K562 (cell line): ENCODE results near the gene FAM184B. TPM values are rescaled to one million over a fixed set of nuclear protein-coding genes. Genes with fewer than 3 reads are reported as not detected.

Source experiments
- ATAC-seq: fragments of 200-7000 bp; cut with Tn5 transposase; 3 replicates; pipeline ENCODE4 v1.9.1; 2020; ENCODE audit warnings: moderate library complexity
- BruUV-seq: library from RNA; stranded (reverse); fragments of 400-500 nt; replicated peaks from 2 replicates; lab custom pipeline; 2021; lab: Mats Ljungman, UMichigan
- CTCF ChIA-PET: fragments of 300-600 bp; formaldehyde crosslinking; extraction: SDS; loops from one replicate; lab custom pipeline; 2021; ENCODE audit warnings: low intra/inter-chr PET ratio; lab: Yijun Ruan, JAX
- POLR2A ChIA-PET: fragments of 300-600, 350-650 bp; sonication (Branson Sonifier 250); formaldehyde crosslinking; extraction: SDS; loops from one replicate; lab custom pipeline; 2021; ENCODE audit warnings: antibody characterized with exemption, inconsistent platforms; lab: Yijun Ruan, JAX
- DNase-seq, 4 experiments: peaks; one replicate each; pipeline versions ENCODE4 v3.0.0 to v3.0.0-alpha.2; 2011 to 2018; ENCODE audit warnings: low spot score in 3 of 4, mixed read lengths in 3 of 4; ENCODE audit errors: extremely low read depth in 1 of 4
- FAIRE-seq: peaks from 2 replicates; lab custom pipeline; 2011; peaks lifted over from hg19 to GRCh38; lab: Jason Lieb, UNC
- H2AFZ ChIP-seq: 2 replicates; pipeline ENCODE4 v1.6.0; 2011; ENCODE audit warnings: low read depth, low read length, control low read depth, inconsistent platforms
- H3K27ac ChIP-seq: fragments of 200-600 bp; 3 replicates; pipeline ENCODE4 v1.8.0; 2011; ENCODE audit warnings: low read depth, mild to moderate bottlenecking, control low read depth, inconsistent platforms, low read length, moderate library complexity, mixed read lengths; ENCODE audit errors: extremely low read depth
- H3K27me3 ChIP-seq, 2 experiments: fragments of 300-600 bp in 1 of 2; 2 replicates in 1 of 2; 3 replicates in 1 of 2; pipeline versions ENCODE4 v1.6.0 to v1.8.0; 2011; ENCODE audit warnings: inconsistent platforms in 2 of 2, low read length in 2 of 2, mild to moderate bottlenecking in 1 of 2, mixed read lengths in 1 of 2, moderate library complexity in 1 of 2; ENCODE audit not compliant: control insufficient read depth in 2 of 2, insufficient read depth in 2 of 2
- H3K36me3 ChIP-seq: fragments of 300-600 bp; 3 replicates; pipeline ENCODE4 v1.8.0; 2011; ENCODE audit warnings: mild to moderate bottlenecking, low read length, inconsistent platforms; ENCODE audit not compliant: control insufficient read depth, insufficient read depth
- H3K4me1 ChIP-seq, 2 experiments: fragments of 200-600 bp in 1 of 2; replicated peaks in 1 of 2; 2 replicates in 1 of 2; 3 replicates in 1 of 2; pipeline versions ENCODE4 v1.5.1 to v1.8.0; 2011; ENCODE audit warnings: inconsistent platforms in 2 of 2, low read length in 2 of 2, mild to moderate bottlenecking in 1 of 2, mixed read lengths in 1 of 2, moderate library complexity in 1 of 2; ENCODE audit not compliant: control insufficient read depth in 2 of 2, insufficient read depth in 2 of 2
- H3K4me2 ChIP-seq: 2 replicates; pipeline ENCODE4 v1.6.1; 2011; ENCODE audit warnings: low read length, control low read depth, inconsistent platforms, mixed read lengths; ENCODE audit not compliant: insufficient read depth
- H3K4me3 ChIP-seq: fragments of 200-600 bp; sonication (generic), shearing (Covaris generic); 2 replicates; pipeline ENCODE4 v1.5.1; 2016; ENCODE audit warnings: control low read depth, inconsistent platforms
- H3K79me2 ChIP-seq: fragments of 200-600 bp; 3 replicates; pipeline ENCODE4 v1.8.0; 2011; ENCODE audit warnings: low read length, inconsistent platforms; ENCODE audit not compliant: control insufficient read depth, insufficient read depth
- H3K9ac ChIP-seq, 2 experiments: 2 replicates each; pipeline versions ENCODE4 v1.6.0 to v1.6.1; 2011; ENCODE audit warnings: low read depth in 2 of 2, low read length in 2 of 2, control low read depth in 1 of 2, inconsistent platforms in 1 of 2, mild to moderate bottlenecking in 1 of 2, mixed read lengths in 1 of 2; ENCODE audit not compliant: insufficient read depth in 1 of 2
- H3K9me1 ChIP-seq: one replicate; pipeline ENCODE4 v1.6.0; 2011; ENCODE audit warnings: inconsistent platforms, mild to moderate bottlenecking, low read length, moderate library complexity; ENCODE audit not compliant: control insufficient read depth, insufficient read depth
- H3K9me3 ChIP-seq: replicated peaks from 2 replicates; pipeline ENCODE4 v1.5.1; 2011; ENCODE audit warnings: low read depth, low read length, inconsistent platforms; ENCODE audit not compliant: control insufficient read depth, insufficient read depth
- H4K20me1 ChIP-seq: replicated peaks from 2 replicates; pipeline ENCODE4 v1.6.1; 2011; ENCODE audit warnings: low read length, inconsistent platforms, mixed read lengths; ENCODE audit not compliant: control insufficient read depth, insufficient read depth
- BRD9 ChIP-seq: fragments of 450-650 bp; IDR thresholded peaks from 2 replicates; pipeline ENCODE4 v1.6.1; 2018; ENCODE audit warnings: low read depth; ENCODE audit not compliant: partially characterized antibody
- DACH1 ChIP-seq: fragments of 450-650 bp; IDR thresholded peaks from 2 replicates; pipeline ENCODE4 v1.6.1; 2018; ENCODE audit not compliant: partially characterized antibody
- E2F1 ChIP-seq: sonication (generic); formaldehyde crosslinking; IDR thresholded peaks from 2 replicates; pipeline ENCODE4 v1.8.1; 2023; ENCODE audit warnings: mild to moderate bottlenecking, missing genetic modification reagents, moderate library complexity
- GTF2B ChIP-seq: IDR thresholded peaks from 2 replicates; pipeline ENCODE4 v1.6.1; 2011; ENCODE audit not compliant: insufficient read length; ENCODE audit errors: extremely low read depth
- HIVEP1 ChIP-seq: fragments of 250-450 bp; sonication (Bioruptor Pico); IDR thresholded peaks from 2 replicates; pipeline ENCODE4 v1.4.0; 2020; ENCODE audit warnings: mild to moderate bottlenecking
- HMGN3 ChIP-seq: IDR thresholded peaks from 2 replicates; pipeline ENCODE4 v1.6.1; 2011; ENCODE audit warnings: borderline replicate concordance, low read depth, mild to moderate bottlenecking, mixed read lengths, low read length; ENCODE audit not compliant: insufficient read length; ENCODE audit errors: extremely low read depth
- KHSRP ChIP-seq: fragments of 450-650 bp; IDR thresholded peaks from 2 replicates; pipeline ENCODE4 v1.6.1; 2017
- KLF10 ChIP-seq: fragments of 250-450 bp; sonication (Bioruptor Pico); IDR thresholded peaks from 2 replicates; pipeline ENCODE4 v1.6.1; 2021; ENCODE audit warnings: matching md5 sums
- MCM2 ChIP-seq: fragments of 450-650 bp; IDR thresholded peaks from 2 replicates; pipeline ENCODE4 v1.6.1; 2017; ENCODE audit warnings: low read depth, mild to moderate bottlenecking
- NCOA1 ChIP-seq: fragments of 450-650 bp; IDR thresholded peaks from 2 replicates; pipeline ENCODE4 v1.6.1; 2016; ENCODE audit warnings: low read depth
- NFXL1 ChIP-seq: fragments of 450-650 bp; formaldehyde crosslinking; IDR thresholded peaks from 2 replicates; pipeline ENCODE4 v1.4.0; 2021; ENCODE audit warnings: mild to moderate bottlenecking
- NR2F6 ChIP-seq: fragments of 450-650 bp; formaldehyde crosslinking; IDR thresholded peaks from 2 replicates; pipeline ENCODE4 v1.4.0; 2020; ENCODE audit warnings: mild to moderate bottlenecking
- RAD21 ChIP-seq, 2 experiments: fragments of 250-450 bp in 1 of 2; fragments of 450-650 bp in 1 of 2; sonication (Bioruptor Pico) in 1 of 2; formaldehyde crosslinking in 1 of 2; IDR thresholded peaks in 1 of 2; conservative IDR thresholded peaks in 1 of 2; 2 replicates each; pipeline versions ENCODE4 v1.4.0 to v1.8.0; 2020 to 2022; ENCODE audit warnings: mild to moderate bottlenecking in 2 of 2, moderate library complexity in 1 of 2
- ZNF398 ChIP-seq: fragments of 250-450 bp; sonication (Bioruptor Pico); IDR thresholded peaks from 2 replicates; pipeline ENCODE4 v1.8.0; 2021; ENCODE audit warnings: moderate library complexity, mild to moderate bottlenecking, inconsistent platforms
- WGBS: fragments of 100-300 bp; shearing (Covaris generic); methylation state at CpG from one replicate; pipeline ENCODE4 v1.1.6; 2016; ENCODE audit warnings: low coverage, mixed read lengths; ENCODE audit not compliant: insufficient coverage; ENCODE audit errors: missing lambda C conversion rate; 5-methylcytosine and 5-hydroxymethylcytosine counted together
- in situ Hi-C: fragments of 300-500 bp; cut with MboI; formaldehyde crosslinking; loops from 4 replicates; pipeline ENCODE4 v1.15.0; 2018; ENCODE audit warnings: inconsistent platforms, mixed read lengths
- intact Hi-C: fragments of 100-400 bp; cut with micrococcal nuclease; formaldehyde crosslinking; loops from 2 replicates; pipeline ENCODE4 v1.14.2; 2022
- polyA plus RNA-seq, 8 experiments: library from polyadenylated mRNA; depleted of rRNA in 4 of 8; stranded (reverse) in 5 of 8; unstranded in 3 of 8; fragments of >200 nt; fragmentation: Nextera tagmentation in 2 of 8; fragmentation: Illumina TruSeq in 1 of 8; extraction: Ambion mirVana in 2 of 8; extraction: Trizol in 1 of 8; gene quantifications; 2 replicates each; pipeline versions ENCODE4 v1.2.1 to v1.2.3, GENCODE V29; 2011 to 2014; ENCODE audit warnings: inconsistent platforms in 1 of 8, missing spikeins in 1 of 8
- total RNA-seq, 7 experiments: library from RNA; depleted of rRNA in 6 of 7; stranded (reverse); fragments of >200 nt in 6 of 7; fragmentation: Illumina TruSeq in 2 of 7; extraction: Trizol in 2 of 7; gene quantifications; 2 replicates each; pipeline versions ENCODE4 v1.2.1 to v1.2.3, GENCODE V29; 2011 to 2021; ENCODE audit warnings: low replicate concordance in 1 of 7

Gene FAM184B
- total and polyA plus RNA-seq, 9 of the 15 experiments (the other 6 are each of a cell fraction or from before 2014, with no cell fraction given): not detected

GRCh38 chr4:17758485-17758884 lies 22.9 kb downstream of the FAM184B start:
- DNase-seq (no peak), ATAC-seq (no peak), FAIRE-seq (no peak)
- Histone ChIP-seq H3K79me2 (no peaks in the 10 kb centered on the region), H3K27me3 (peaks cover 9% of the 10 kb centered on the region in 2 experiments; a peak in 4 of 5 replicates), H3K4me2 (no peak overlapping the region), H3K9me3 (no peaks in the 10 kb centered on the region), H3K9ac (no peak overlapping the region), H3K27ac (no peak overlapping the region), H4K20me1 (no peaks in the 10 kb centered on the region), H3K9me1 (no peaks in the 10 kb centered on the region), H3K4me3 (no peak overlapping the region), H3K36me3 (no peaks in the 10 kb centered on the region), H3K4me1 (no peaks in the 10 kb centered on the region), H2AFZ (no peak overlapping the region)
- POLR2A ChIA-PET: no interaction called here
- no TSS peak for BruUV-seq
- CTCF ChIA-PET: no interaction called here
- in situ Hi-C loops (no loop called here), intact Hi-C loops (no loop called here)
- 2% methylated on average over 5 of the region's 5 CpGs for WGBS
- TF ChIP-seq NR2F6 (CRISPR knock-in tag): no peak

GRCh38 chr4:17757621-17758020 lies 23.8 kb downstream of the FAM184B start:
- no peak overlapping the region for H3K27ac ChIP-seq
- no peak overlapping the region for H2AFZ ChIP-seq
- H3K9ac ChIP-seq: no peak overlapping the region
- no peak overlapping the region for H3K4me3 ChIP-seq
- H4K20me1 ChIP-seq: no peaks in the 10 kb centered on the region
- DNase-seq (no peak), ATAC-seq (no peak), FAIRE-seq (no peak)
- H3K27me3 ChIP-seq: peaks cover 9% of the 10 kb centered on the region in 2 experiments; a peak in 4 of 5 replicates
- H3K9me1 ChIP-seq: no peaks in the 10 kb centered on the region
- WGBS: 0% methylated on average over 1 of the region's 1 CpG
- CTCF ChIA-PET: no interaction called here
- in situ Hi-C loops (no loop called here), intact Hi-C loops (no loop called here)
- no peak overlapping the region for H3K4me2 ChIP-seq
- H3K4me1 ChIP-seq: no peaks in the 10 kb centered on the region
- POLR2A ChIA-PET: no interaction called here
- H3K79me2 ChIP-seq: no peaks in the 10 kb centered on the region
- no peaks in the 10 kb centered on the region for H3K36me3 ChIP-seq
- no peaks in the 10 kb centered on the region for H3K9me3 ChIP-seq
- BruUV-seq: no TSS peak
- TF ChIP-seq HMGN3: no peak
- no peak for TF ChIP-seq ZNF398 (CRISPR knock-in tag)
- TF ChIP-seq KLF10 (CRISPR knock-in tag): no peak
- TF ChIP-seq RAD21 (CRISPR knock-in tag; conservative IDR thresholded peaks at IDR 0.05 in 1 of 2, IDR thresholded peaks at IDR 0.05 in 1 of 2): no peak
- no peak for TF ChIP-seq MCM2
- no peak for TF ChIP-seq NCOA1
- TF ChIP-seq NFXL1 (CRISPR knock-in tag): no peak
- no peak for TF ChIP-seq BRD9
- TF ChIP-seq HIVEP1 (CRISPR knock-in tag): no peak
- TF ChIP-seq KHSRP: no peak
- no peak for TF ChIP-seq GTF2B
- no peak for TF ChIP-seq DACH1
- no peak for TF ChIP-seq E2F1 (CRISPR knock-in tag)
